GM18873 (cell line): ENCODE results near the gene CDH9.

Source experiments
- ATAC-seq: cut with Tn5 transposase; IDR thresholded peaks from one replicate; pipeline ENCODE4 v1.9.1; 2021; ENCODE audit warnings: mild to moderate bottlenecking, moderate library complexity, moderate number of reproducible peaks; ENCODE audit not compliant: unreplicated experiment, low FRiP score

CDH9 gene

GRCh38 chr5:27038476-27038875, at the start of gene CDH9:
Gene CDH9, minus strand, starts transcription at chr5:27038586. Its CDS starts 50,253 bp downstream, at chr5:26988333.
- ATAC-seq: no peak

- no peak for ATAC-seq
Measured at GRCh38 chr5:27087747-27088146, 49.4 kb upstream of the CDH9 start.

DNA sequence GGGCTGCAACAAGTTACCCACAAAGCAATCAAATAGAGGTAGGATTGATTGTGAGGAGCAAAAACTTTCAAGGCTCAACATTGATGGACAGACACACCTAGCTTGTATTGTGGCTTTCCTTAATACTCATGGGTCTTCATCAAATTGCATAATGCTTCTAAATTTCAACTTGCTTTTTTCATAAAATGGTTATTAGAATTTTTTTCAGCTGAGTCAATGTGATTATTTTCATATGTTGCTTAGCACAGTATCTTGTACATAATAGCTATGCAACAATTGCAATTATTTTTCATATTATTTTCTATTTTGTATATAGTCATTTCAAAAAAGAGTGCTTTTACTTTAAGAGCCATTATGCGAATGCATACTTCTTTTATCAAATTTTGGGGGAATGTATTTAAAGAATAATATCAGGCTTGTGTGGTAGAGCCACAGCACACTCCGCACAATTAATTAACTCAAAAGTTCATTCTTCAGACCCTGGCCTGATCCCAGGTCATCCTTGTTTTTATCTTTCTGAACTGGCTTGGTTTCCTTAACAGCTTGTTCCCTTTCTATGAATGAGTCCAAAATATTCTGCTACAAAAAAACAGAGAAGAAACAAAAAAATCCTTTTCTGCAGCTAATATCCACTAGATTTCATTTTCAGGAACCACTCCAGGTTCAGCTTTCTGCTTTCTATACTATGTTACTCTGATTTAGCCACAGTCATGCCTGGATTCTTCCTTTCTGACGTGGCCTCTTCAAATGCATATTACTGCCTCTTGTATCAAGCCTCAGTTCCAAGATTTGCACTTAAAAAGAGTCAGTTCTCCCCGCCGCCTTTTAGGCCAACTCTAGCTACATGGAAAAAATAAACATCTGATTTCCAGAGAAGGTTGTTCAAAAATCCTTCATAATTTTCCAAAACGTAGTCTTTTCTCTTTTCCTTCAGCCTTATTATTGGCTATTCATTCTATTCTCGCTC, 45.3 kb upstream of the CDH9 start:
- no peak for ATAC-seq

- ATAC-seq: no peak
Measured at GRCh38 chr5:27080147-27080546, 41.8 kb upstream of the CDH9 start.

GRCh38 chr5:27062451-27062850, 24.1 kb upstream of the CDH9 start:
- ATAC-seq: no peak

- no peak for ATAC-seq
Measured at GRCh38 chr5:27048510-27048909, 10.1 kb upstream of the CDH9 start.

DNA sequence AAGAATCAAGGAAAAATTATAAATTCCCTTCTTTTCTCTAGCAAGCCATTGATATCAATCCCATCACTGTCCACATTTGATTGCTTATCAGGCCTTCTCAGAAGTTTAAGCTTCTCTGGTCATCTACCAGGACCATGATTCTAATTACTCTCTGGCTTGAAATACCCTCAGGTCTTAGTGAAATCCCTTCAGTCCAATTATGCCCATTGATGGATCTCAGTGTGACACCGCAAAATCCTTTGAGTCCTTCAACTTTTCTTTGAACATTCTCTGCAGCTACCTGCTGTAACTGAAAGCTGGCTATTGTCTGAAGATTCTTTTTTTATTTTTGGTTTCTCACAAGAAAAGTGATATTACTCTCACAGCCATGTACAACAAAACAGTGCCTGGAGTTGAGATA, 3.0 kb upstream of the CDH9 start:
- ATAC-seq: no peak

GRCh38 chr5:27034565-27034964, 3.8 kb downstream of the CDH9 start:
- no peak for ATAC-seq

GRCh38 chr5:27026801-27027200, 11.6 kb downstream of the CDH9 start:
- no peak for ATAC-seq

DNA sequence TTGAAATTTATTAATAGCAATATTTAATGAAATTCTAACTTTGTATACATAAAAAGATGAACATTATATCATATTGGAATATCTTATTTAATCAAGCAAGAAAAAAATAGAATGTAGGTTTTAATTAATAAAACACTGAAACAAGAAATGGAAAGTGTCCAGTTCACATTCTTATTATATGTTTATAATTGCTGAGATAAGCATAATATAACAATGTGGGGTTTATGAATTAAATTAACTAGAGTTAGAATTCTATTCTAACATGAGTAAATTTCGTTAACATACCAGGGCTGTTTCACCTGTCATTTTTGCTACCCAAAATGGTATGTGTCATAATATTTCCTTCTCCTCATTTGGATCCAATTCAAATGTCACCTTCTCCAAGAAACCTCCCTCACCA, 12.3 kb downstream of the CDH9 start:
- no peak for ATAC-seq

- ATAC-seq: no peak
Measured at GRCh38 chr5:27021471-27021870, 16.9 kb downstream of the CDH9 start.

DNA sequence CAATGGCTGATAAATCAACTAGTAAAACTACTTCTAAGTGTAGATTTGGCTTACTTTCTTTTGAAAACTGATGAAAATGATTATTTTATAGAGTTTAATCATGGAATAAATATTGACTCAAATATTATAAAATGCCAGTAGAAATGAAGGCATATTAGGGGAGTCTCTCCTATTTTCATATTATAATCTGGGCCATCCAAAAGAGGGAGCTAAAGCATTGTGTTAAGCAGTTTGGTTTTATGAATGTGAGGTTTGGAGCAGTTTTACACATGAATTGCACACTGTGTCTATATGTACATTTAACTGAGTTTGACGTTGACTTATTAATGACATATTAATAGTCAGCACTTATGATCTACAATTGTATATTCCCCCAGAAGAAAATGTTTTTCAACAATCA, 17.4 kb downstream of the CDH9 start:
- ATAC-seq: no peak

DNA sequence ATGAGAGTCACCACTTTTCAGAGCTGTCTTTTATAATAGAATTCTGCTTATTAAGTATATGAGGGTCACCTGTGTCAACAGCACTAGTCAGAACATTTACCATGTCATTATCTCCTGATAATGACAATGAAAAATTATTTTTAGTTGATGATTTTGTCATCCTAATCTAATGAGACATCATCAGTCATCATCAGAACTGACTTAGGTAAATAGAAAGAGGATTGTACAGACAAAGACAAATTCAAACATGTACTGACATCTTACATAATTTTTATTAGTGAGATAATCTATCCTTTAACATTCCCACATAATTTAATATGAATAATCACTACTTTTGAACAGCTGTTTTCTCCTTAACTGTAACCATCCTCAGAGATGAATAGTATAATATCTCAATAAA, 22.6 kb downstream of the CDH9 start:
- no peak for ATAC-seq

DNA sequence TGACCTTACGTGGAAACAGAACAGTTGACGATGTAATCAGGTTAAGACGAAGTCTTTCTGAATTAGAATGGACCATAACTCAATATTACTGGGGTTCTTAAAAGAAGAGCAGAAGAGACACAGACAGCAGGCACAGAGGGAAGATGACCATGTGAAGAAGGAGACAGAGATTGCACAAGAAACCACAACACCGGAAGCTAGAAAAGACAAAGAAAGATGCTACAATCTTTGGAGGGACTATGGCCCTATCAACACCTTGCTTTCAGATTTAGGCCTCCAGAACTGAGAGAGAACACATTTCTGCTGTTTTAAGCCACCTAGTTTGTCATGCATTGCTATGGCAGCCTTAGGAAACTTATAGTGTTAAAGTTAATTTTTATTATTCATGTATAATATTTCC, 27.1 kb downstream of the CDH9 start:
- ATAC-seq: no peak

- ATAC-seq: no peak
Measured at GRCh38 chr5:27010646-27011045, 27.7 kb downstream of the CDH9 start.

DNA sequence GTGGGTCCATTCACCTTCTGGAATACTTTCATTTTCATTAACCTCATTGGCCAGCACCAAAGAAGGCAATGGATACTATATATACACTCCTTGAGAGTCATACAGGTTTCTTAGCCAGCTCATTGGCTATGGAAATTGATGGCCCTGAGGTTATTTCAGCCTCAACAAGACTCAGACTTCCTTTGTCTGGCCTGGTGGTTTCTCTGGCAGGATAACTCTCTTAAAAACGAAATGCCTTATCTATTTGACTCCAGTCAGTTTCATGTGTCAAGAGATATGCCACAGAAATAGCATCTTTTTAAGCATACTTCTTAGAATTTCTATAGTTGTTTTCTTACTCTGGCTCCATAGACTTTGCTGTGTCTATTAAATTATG, 28.9 kb downstream of the CDH9 start:
- ATAC-seq: no peak

GRCh38 chr5:27008604-27009539, 29.5 kb downstream of the CDH9 start:
- ATAC-seq: no peak

DNA sequence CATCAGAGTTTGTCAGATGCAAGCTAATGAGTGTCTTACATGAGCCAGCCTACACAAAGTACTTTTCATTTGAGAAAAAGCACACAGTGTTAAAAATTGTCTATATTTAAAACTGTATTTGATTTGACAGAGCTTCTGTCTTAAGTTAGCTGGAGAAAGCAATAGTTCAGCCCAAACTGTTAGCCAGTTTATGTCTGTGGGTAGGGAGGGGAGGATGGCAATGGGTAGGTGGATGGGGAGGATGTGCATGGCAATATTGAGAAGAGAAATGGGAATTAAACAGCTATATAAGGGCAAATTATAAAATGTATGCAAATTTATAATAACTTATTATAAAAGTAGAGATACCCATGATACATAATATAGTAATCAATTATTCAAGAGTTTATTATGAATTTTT, 31.3 kb downstream of the CDH9 start:
- ATAC-seq: no peak

DNA sequence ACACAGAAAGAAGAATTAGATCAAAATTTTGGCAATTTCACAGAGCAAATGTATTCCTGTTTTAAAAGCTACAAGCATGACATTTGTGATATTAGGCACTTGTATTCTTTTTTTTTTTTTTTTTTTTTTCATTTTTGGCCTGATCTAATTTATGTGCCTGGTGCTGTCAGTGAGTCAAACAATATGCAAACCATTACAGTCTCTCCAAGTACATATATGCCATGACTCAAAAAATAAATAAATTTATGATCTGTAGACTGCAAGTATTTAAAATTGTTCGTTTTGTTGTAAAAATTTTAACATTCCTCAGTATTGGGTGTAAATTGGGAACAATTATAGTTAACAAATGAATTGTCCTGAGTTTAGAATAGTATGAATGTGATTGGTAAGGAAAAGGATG, 51.4 kb downstream of the CDH9 start:
- ATAC-seq: no peak

- no peak for ATAC-seq
Measured at GRCh38 chr5:26981750-26982149, 56.6 kb downstream of the CDH9 start.

DNA sequence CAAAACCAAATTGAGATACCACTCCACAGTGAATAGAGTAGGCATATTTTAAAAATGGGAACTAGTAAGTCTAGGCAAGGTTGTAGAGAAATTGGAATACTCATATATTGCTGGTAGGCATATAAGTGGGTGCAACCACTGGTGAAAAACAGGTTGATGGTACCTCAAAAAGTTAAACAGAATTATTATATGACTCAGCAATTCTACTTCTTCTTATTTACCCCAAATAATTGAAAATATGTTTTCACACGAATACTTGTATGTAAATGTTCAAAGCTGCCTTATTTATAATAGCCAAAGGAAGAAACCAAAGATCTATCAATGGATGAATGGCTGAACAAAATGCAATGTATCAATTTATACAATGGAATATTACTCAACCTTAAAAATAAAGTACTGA, 79.1 kb downstream of the CDH9 start:
- no peak for ATAC-seq
